K562 (cell line): Measurements from ENCODE around the gene RMND5A. TPM values are rescaled to one million over a fixed set of nuclear protein-coding genes. Genes with fewer than 3 reads are reported as not detected.

Experiments used
- ATAC-seq: fragments of 200-7000 bp; cut with Tn5 transposase; 3 replicates; pipeline ENCODE4 v1.9.1; 2020; ENCODE audit warnings: moderate library complexity
- BruUV-seq: library from RNA; stranded (reverse); fragments of 400-500 nt; replicated peaks from 2 replicates; lab custom pipeline; 2021; lab: Mats Ljungman, UMichigan
- CTCF ChIA-PET: fragments of 300-600 bp; formaldehyde crosslinking; extraction: SDS; loops from one replicate; lab custom pipeline; 2021; ENCODE audit warnings: low intra/inter-chr PET ratio; lab: Yijun Ruan, JAX
- POLR2A ChIA-PET: fragments of 300-600, 350-650 bp; sonication (Branson Sonifier 250); formaldehyde crosslinking; extraction: SDS; loops from one replicate; lab custom pipeline; 2021; ENCODE audit warnings: antibody characterized with exemption, inconsistent platforms; lab: Yijun Ruan, JAX
- DNase-seq, 4 experiments: peaks; one replicate each; pipeline versions ENCODE4 v3.0.0 to v3.0.0-alpha.2; 2011 to 2018; ENCODE audit warnings: low spot score in 3 of 4, mixed read lengths in 3 of 4; ENCODE audit errors: extremely low read depth in 1 of 4
- FAIRE-seq: peaks from 2 replicates; lab custom pipeline; 2011; peaks lifted over from hg19 to GRCh38; lab: Jason Lieb, UNC
- H2AFZ ChIP-seq: 2 replicates; pipeline ENCODE4 v1.6.0; 2011; ENCODE audit warnings: low read depth, low read length, control low read depth, inconsistent platforms
- H3K27ac ChIP-seq: fragments of 200-600 bp; 3 replicates; pipeline ENCODE4 v1.8.0; 2011; ENCODE audit warnings: low read depth, mild to moderate bottlenecking, control low read depth, inconsistent platforms, low read length, moderate library complexity, mixed read lengths; ENCODE audit errors: extremely low read depth
- H3K27me3 ChIP-seq, 2 experiments: fragments of 300-600 bp in 1 of 2; 2 replicates in 1 of 2; 3 replicates in 1 of 2; pipeline versions ENCODE4 v1.6.0 to v1.8.0; 2011; ENCODE audit warnings: inconsistent platforms in 2 of 2, low read length in 2 of 2, mild to moderate bottlenecking in 1 of 2, mixed read lengths in 1 of 2, moderate library complexity in 1 of 2; ENCODE audit not compliant: control insufficient read depth in 2 of 2, insufficient read depth in 2 of 2
- H3K36me3 ChIP-seq: fragments of 300-600 bp; 3 replicates; pipeline ENCODE4 v1.8.0; 2011; ENCODE audit warnings: mild to moderate bottlenecking, low read length, inconsistent platforms; ENCODE audit not compliant: control insufficient read depth, insufficient read depth
- H3K4me1 ChIP-seq, 2 experiments: fragments of 200-600 bp in 1 of 2; replicated peaks in 1 of 2; 2 replicates in 1 of 2; 3 replicates in 1 of 2; pipeline versions ENCODE4 v1.5.1 to v1.8.0; 2011; ENCODE audit warnings: inconsistent platforms in 2 of 2, low read length in 2 of 2, mild to moderate bottlenecking in 1 of 2, mixed read lengths in 1 of 2, moderate library complexity in 1 of 2; ENCODE audit not compliant: control insufficient read depth in 2 of 2, insufficient read depth in 2 of 2
- H3K4me2 ChIP-seq: 2 replicates; pipeline ENCODE4 v1.6.1; 2011; ENCODE audit warnings: low read length, control low read depth, inconsistent platforms, mixed read lengths; ENCODE audit not compliant: insufficient read depth
- H3K4me3 ChIP-seq: fragments of 200-600 bp; sonication (generic), shearing (Covaris generic); 2 replicates; pipeline ENCODE4 v1.5.1; 2016; ENCODE audit warnings: control low read depth, inconsistent platforms
- H3K79me2 ChIP-seq: fragments of 200-600 bp; 3 replicates; pipeline ENCODE4 v1.8.0; 2011; ENCODE audit warnings: low read length, inconsistent platforms; ENCODE audit not compliant: control insufficient read depth, insufficient read depth
- H3K9ac ChIP-seq, 2 experiments: 2 replicates each; pipeline versions ENCODE4 v1.6.0 to v1.6.1; 2011; ENCODE audit warnings: low read depth in 2 of 2, low read length in 2 of 2, control low read depth in 1 of 2, inconsistent platforms in 1 of 2, mild to moderate bottlenecking in 1 of 2, mixed read lengths in 1 of 2; ENCODE audit not compliant: insufficient read depth in 1 of 2
- H3K9me1 ChIP-seq: one replicate; pipeline ENCODE4 v1.6.0; 2011; ENCODE audit warnings: inconsistent platforms, mild to moderate bottlenecking, low read length, moderate library complexity; ENCODE audit not compliant: control insufficient read depth, insufficient read depth
- H3K9me3 ChIP-seq: replicated peaks from 2 replicates; pipeline ENCODE4 v1.5.1; 2011; ENCODE audit warnings: low read depth, low read length, inconsistent platforms; ENCODE audit not compliant: control insufficient read depth, insufficient read depth
- H4K20me1 ChIP-seq: replicated peaks from 2 replicates; pipeline ENCODE4 v1.6.1; 2011; ENCODE audit warnings: low read length, inconsistent platforms, mixed read lengths; ENCODE audit not compliant: control insufficient read depth, insufficient read depth
- AFF1 ChIP-seq, 2 experiments: fragments of 450-650 bp; IDR thresholded peaks; 2 replicates each; pipeline ENCODE4 v1.6.1; 2018; ENCODE audit warnings: mild to moderate bottlenecking in 2 of 2, low read depth in 1 of 2; ENCODE audit not compliant: partially characterized antibody in 2 of 2
- EP300 ChIP-seq: IDR thresholded peaks from 2 replicates; pipeline ENCODE4 v1.6.1; 2012; ENCODE audit warnings: low read length, improper control_type of control experiment
- FOS ChIP-seq: IDR thresholded peaks from 3 replicates; pipeline ENCODE4 v1.6.1; 2011; ENCODE audit not compliant: insufficient read length; ENCODE audit errors: extremely low read depth
- FOXP1 ChIP-seq: sonication (generic); formaldehyde crosslinking; IDR thresholded peaks from 2 replicates; pipeline ENCODE4 v1.8.0; 2022; ENCODE audit warnings: mild to moderate bottlenecking, missing genetic modification reagents
- HIVEP1 ChIP-seq: fragments of 250-450 bp; sonication (Bioruptor Pico); IDR thresholded peaks from 2 replicates; pipeline ENCODE4 v1.4.0; 2020; ENCODE audit warnings: mild to moderate bottlenecking
- MTA2 ChIP-seq: fragments of 450-650 bp; IDR thresholded peaks from 2 replicates; pipeline ENCODE4 v1.6.1; 2016; ENCODE audit warnings: low read depth
- MTF1 ChIP-seq: fragments of 250-450 bp; sonication (Bioruptor Pico); IDR thresholded peaks from 2 replicates; pipeline ENCODE4 v1.9.0; 2021; ENCODE audit warnings: moderate library complexity, mild to moderate bottlenecking, inconsistent platforms, borderline replicate concordance
- NFE2 ChIP-seq: IDR thresholded peaks from 2 replicates; pipeline ENCODE4 v1.6.1; 2014; ENCODE audit warnings: antibody characterized with exemption, low read depth
- NR2C1 ChIP-seq, 2 experiments: fragments of 450-650 bp; IDR thresholded peaks; 2 replicates each; pipeline ENCODE4 v1.6.1; 2017; ENCODE audit warnings: mild to moderate bottlenecking in 2 of 2, antibody characterized with exemption in 1 of 2, inconsistent platforms in 1 of 2, missing compliant biosample characterization in 1 of 2, missing genetic modification characterization in 1 of 2
- POLR2AphosphoS5 ChIP-seq: IDR thresholded peaks from 2 replicates; pipeline ENCODE4 v1.6.1; 2011; ENCODE audit warnings: mild to moderate bottlenecking, low read depth, low read length, moderate library complexity; ENCODE audit not compliant: control insufficient read depth, insufficient read depth
- PTBP1 ChIP-seq: fragments of 200-400 bp; formaldehyde crosslinking; IDR thresholded peaks from 2 replicates; pipeline ENCODE4 v1.6.1; 2017; ENCODE audit warnings: low read depth, low read length
- SPI1 ChIP-seq: IDR thresholded peaks from 2 replicates; pipeline ENCODE4 v1.6.1; 2011; ENCODE audit warnings: low read depth, low read length, control low read depth, borderline replicate concordance
- TBL1XR1 ChIP-seq, 2 experiments: IDR thresholded peaks; 2 replicates each; pipeline ENCODE4 v1.6.1; 2012; ENCODE audit warnings: improper control_type of control experiment in 2 of 2, low read length in 2 of 2, mild to moderate bottlenecking in 1 of 2
- ZC3H11A ChIP-seq: IDR thresholded peaks from 2 replicates; pipeline ENCODE4 v1.6.1; 2012; ENCODE audit warnings: low read depth, low read length, improper control_type of control experiment
- ZFPM2 ChIP-seq: fragments of 250-450 bp; sonication (Bioruptor Pico); IDR thresholded peaks from 2 replicates; pipeline ENCODE4 v1.5.1; 2022; ENCODE audit warnings: mild to moderate bottlenecking
- ZNF224 ChIP-seq: sonication (generic); formaldehyde crosslinking; IDR thresholded peaks from 2 replicates; pipeline ENCODE4 v1.8.0; 2022; ENCODE audit warnings: mild to moderate bottlenecking, missing genetic modification reagents
- ZNF23 ChIP-seq: fragments of 250-450 bp; sonication (Bioruptor Pico); IDR thresholded peaks from 2 replicates; pipeline ENCODE4 v1.4.0; 2020; ENCODE audit warnings: mild to moderate bottlenecking
- WGBS: fragments of 100-300 bp; shearing (Covaris generic); methylation state at CpG from one replicate; pipeline ENCODE4 v1.1.6; 2016; ENCODE audit warnings: low coverage, mixed read lengths; ENCODE audit not compliant: insufficient coverage; ENCODE audit errors: missing lambda C conversion rate; 5-methylcytosine and 5-hydroxymethylcytosine counted together
- in situ Hi-C: fragments of 300-500 bp; cut with MboI; formaldehyde crosslinking; loops from 4 replicates; pipeline ENCODE4 v1.15.0; 2018; ENCODE audit warnings: inconsistent platforms, mixed read lengths
- intact Hi-C: fragments of 100-400 bp; cut with micrococcal nuclease; formaldehyde crosslinking; loops from 2 replicates; pipeline ENCODE4 v1.14.2; 2022
- polyA plus RNA-seq, 8 experiments: library from polyadenylated mRNA; depleted of rRNA in 4 of 8; stranded (reverse) in 5 of 8; unstranded in 3 of 8; fragments of >200 nt; fragmentation: Nextera tagmentation in 2 of 8; fragmentation: Illumina TruSeq in 1 of 8; extraction: Ambion mirVana in 2 of 8; extraction: Trizol in 1 of 8; gene quantifications; 2 replicates each; pipeline versions ENCODE4 v1.2.1 to v1.2.3, GENCODE V29; 2011 to 2014; ENCODE audit warnings: inconsistent platforms in 1 of 8, missing spikeins in 1 of 8
- total RNA-seq, 7 experiments: library from RNA; depleted of rRNA in 6 of 7; stranded (reverse); fragments of >200 nt in 6 of 7; fragmentation: Illumina TruSeq in 2 of 7; extraction: Trizol in 2 of 7; gene quantifications; 2 replicates each; pipeline versions ENCODE4 v1.2.1 to v1.2.3, GENCODE V29; 2011 to 2021; ENCODE audit warnings: low replicate concordance in 1 of 7
- TF ChIP-seq, protein P1 (sequence below): IDR thresholded peaks from 2 replicates; pipeline ENCODE4 v1.6.1; 2011; ENCODE audit warnings: borderline replicate concordance, low read depth, mild to moderate bottlenecking, moderate library complexity, low read length; ENCODE audit not compliant: insufficient read depth, poor library complexity, severe bottlenecking

Gene RMND5A
- total and polyA plus RNA-seq, 9 of the 15 experiments (the other 6 are each of a cell fraction or from before 2014, with no cell fraction given), result 13.2 to 43.5 (median 34.1) TPM

DNA sequence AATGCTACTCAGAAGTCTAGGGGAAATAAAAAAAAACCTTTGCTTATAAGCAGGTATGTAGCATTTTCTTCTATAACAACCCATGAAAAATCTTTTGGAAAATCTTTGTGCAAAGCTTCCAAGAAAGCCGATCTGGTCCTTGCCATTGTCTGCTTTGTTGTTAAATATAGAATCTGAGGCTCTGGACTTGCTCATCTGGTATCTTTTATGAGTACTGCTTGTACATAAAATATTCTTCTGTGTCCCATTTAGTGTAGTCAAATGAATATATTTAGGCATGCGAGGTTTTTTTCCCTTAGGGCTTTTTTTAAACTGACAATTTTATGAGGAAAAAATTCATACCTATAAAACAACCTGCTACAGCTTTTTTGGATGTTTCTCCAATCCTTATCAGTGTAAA lies 45.0 kb upstream of the RMND5A start:
- no TSS peak for BruUV-seq
- Histone ChIP-seq H3K79me2 (no peaks in the 10 kb centered on the region), H3K9me3 (no peaks in the 10 kb centered on the region), H3K4me1 (no peaks in the 10 kb centered on the region), H3K9ac (no peak overlapping the region), H3K4me3 (no peak overlapping the region), H2AFZ (no peak overlapping the region), H3K36me3 (no peaks in the 10 kb centered on the region), H3K4me2 (no peak overlapping the region), H3K9me1 (no peaks in the 10 kb centered on the region), H3K27me3 (no peaks in the 10 kb centered on the region; a peak in 2 of 5 replicates), H3K27ac (no peak overlapping the region), H4K20me1 (no peaks in the 10 kb centered on the region)
- WGBS, result 0% methylated on average over 2 of the region's 2 CpGs
- in situ Hi-C loops, result no loop called here
- ATAC-seq (no peak), FAIRE-seq (no peak), DNase-seq (no peak)
- POLR2A ChIA-PET, result no interaction called here
- CTCF ChIA-PET, result no interaction called here
- intact Hi-C loops, result no loop called here
- TF ChIP-seq POLR2AphosphoS5 (no peak), HIVEP1 (CRISPR knock-in tag) (no peak), NFE2 (no peak), PTBP1 (no peak), ZFPM2 (CRISPR knock-in tag) (no peak), FOS (no peak), FOXP1 (CRISPR knock-in tag) (no peak), AFF1 (IDR thresholded peaks at IDR 0.05; ENCODE audit: low read depth in 1 of 2, partially characterized antibody in 2 of 2) (no peak), NR2C1 (IDR thresholded peaks at IDR 0.05) (no peak), NR2C1 (tag; IDR thresholded peaks at IDR 0.05) (no peak), ZNF23 (CRISPR knock-in tag) (no peak), ZNF224 (CRISPR knock-in tag) (no peak), SPI1 (no peak), MTA2 (no peak), ZC3H11A (no peak), TBL1XR1 (IDR thresholded peaks at IDR 0.05; ENCODE audit: low read length in 2 of 2) (no peak), EP300 (no peak), MTF1 (CRISPR knock-in tag) (no peak)
- TF ChIP-seq, protein P1, sequence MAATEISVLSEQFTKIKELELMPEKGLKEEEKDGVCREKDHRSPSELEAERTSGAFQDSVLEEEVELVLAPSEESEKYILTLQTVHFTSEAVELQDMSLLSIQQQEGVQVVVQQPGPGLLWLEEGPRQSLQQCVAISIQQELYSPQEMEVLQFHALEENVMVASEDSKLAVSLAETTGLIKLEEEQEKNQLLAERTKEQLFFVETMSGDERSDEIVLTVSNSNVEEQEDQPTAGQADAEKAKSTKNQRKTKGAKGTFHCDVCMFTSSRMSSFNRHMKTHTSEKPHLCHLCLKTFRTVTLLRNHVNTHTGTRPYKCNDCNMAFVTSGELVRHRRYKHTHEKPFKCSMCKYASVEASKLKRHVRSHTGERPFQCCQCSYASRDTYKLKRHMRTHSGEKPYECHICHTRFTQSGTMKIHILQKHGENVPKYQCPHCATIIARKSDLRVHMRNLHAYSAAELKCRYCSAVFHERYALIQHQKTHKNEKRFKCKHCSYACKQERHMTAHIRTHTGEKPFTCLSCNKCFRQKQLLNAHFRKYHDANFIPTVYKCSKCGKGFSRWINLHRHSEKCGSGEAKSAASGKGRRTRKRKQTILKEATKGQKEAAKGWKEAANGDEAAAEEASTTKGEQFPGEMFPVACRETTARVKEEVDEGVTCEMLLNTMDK, result no peak
